Neuronal stem cell (in vitro differentiated cells): ENCODE results near the gene COPS7B.
A peak's percentile ranks its signal among the peaks of the same experiment; 100 is the strongest.

Experiments used
- DNase-seq: peaks from one replicate; pipeline ENCODE4 v3.0.0-alpha.2; 2013; ENCODE audit warnings: low spot score
- H2AFZ ChIP-seq: one replicate; pipeline ENCODE4 v1.6.1; 2013; ENCODE audit warnings: mild to moderate bottlenecking, low read length, inconsistent platforms
- H2AK5ac ChIP-seq: 2 replicates; pipeline ENCODE4 v1.6.1; 2013; ENCODE audit warnings: low read depth, mild to moderate bottlenecking, inconsistent platforms, low read length, moderate library complexity, mixed read lengths
- H2BK120ac ChIP-seq: 2 replicates; pipeline ENCODE4 v1.6.1; 2013; ENCODE audit warnings: low read depth, mild to moderate bottlenecking, inconsistent platforms, low read length, moderate library complexity, mixed read lengths
- H2BK12ac ChIP-seq: one replicate; pipeline ENCODE4 v1.6.1; 2013; ENCODE audit warnings: low read length, inconsistent platforms
- H2BK15ac ChIP-seq: 2 replicates; pipeline ENCODE4 v1.6.1; 2013; ENCODE audit warnings: mild to moderate bottlenecking, low read length, inconsistent platforms, mixed read lengths
- H2BK5ac ChIP-seq: one replicate; pipeline ENCODE4 v1.6.1; 2013; ENCODE audit warnings: inconsistent platforms, mild to moderate bottlenecking, low read length, moderate library complexity
- H3K14ac ChIP-seq: one replicate; pipeline ENCODE4 v1.6.1; 2013; ENCODE audit warnings: low read length, inconsistent platforms
- H3K18ac ChIP-seq: 2 replicates; pipeline ENCODE4 v1.6.1; 2013; ENCODE audit warnings: low read length, inconsistent platforms
- H3K23ac ChIP-seq: 2 replicates; pipeline ENCODE4 v1.6.1; 2013; ENCODE audit warnings: low read depth, mild to moderate bottlenecking, mixed read lengths, low read length, inconsistent platforms; ENCODE audit not compliant: poor library complexity
- H3K27ac ChIP-seq: replicated peaks from 3 replicates; pipeline ENCODE4 v1.5.1; 2013; ENCODE audit warnings: low read length, inconsistent platforms
- H3K27me3 ChIP-seq, 3 experiments: 2 replicates each; pipeline ENCODE4 v1.6.1; 2013; ENCODE audit warnings: low read length in 3 of 3, mild to moderate bottlenecking in 2 of 3, inconsistent platforms in 1 of 3, low read depth in 1 of 3, mixed read lengths in 1 of 3, moderate library complexity in 1 of 3; ENCODE audit not compliant: control insufficient read depth in 3 of 3, insufficient read depth in 3 of 3
- H3K36me3 ChIP-seq, 2 donors: replicated peaks in 1 of 2; 2 replicates each; pipeline ENCODE4 v1.6.1; 2013; ENCODE audit warnings: low read length in 2 of 2; ENCODE audit not compliant: control insufficient read depth in 2 of 2, insufficient read depth in 2 of 2
- H3K4ac ChIP-seq: 2 replicates; pipeline ENCODE4 v1.6.1; 2013; ENCODE audit warnings: inconsistent platforms, mild to moderate bottlenecking, low read length, moderate library complexity
- H3K4me1 ChIP-seq, 2 donors: 1 replicate in 1 of 2; 2 replicates in 1 of 2; pipeline ENCODE4 v1.6.1; 2013; ENCODE audit warnings: low read length in 2 of 2, low read depth in 1 of 2; ENCODE audit not compliant: control insufficient read depth in 2 of 2, insufficient read depth in 1 of 2
- H3K4me2 ChIP-seq: one replicate; pipeline ENCODE4 v1.6.1; 2013; ENCODE audit warnings: mild to moderate bottlenecking, low read length, inconsistent platforms; ENCODE audit not compliant: insufficient read depth, poor library complexity, severe bottlenecking
- H3K4me3 ChIP-seq, 2 donors: 2 replicates each; pipeline ENCODE4 v1.5.1; 2013; ENCODE audit warnings: low read length in 2 of 2, mild to moderate bottlenecking in 2 of 2, inconsistent platforms in 1 of 2, moderate library complexity in 1 of 2
- H3K79me1 ChIP-seq: one replicate; pipeline ENCODE4 v1.6.1; 2013; ENCODE audit warnings: low read depth, mild to moderate bottlenecking, inconsistent platforms, low read length, moderate library complexity
- H3K9ac ChIP-seq: one replicate; pipeline ENCODE4 v1.6.1; 2013; ENCODE audit warnings: mild to moderate bottlenecking, low read depth, low read length, inconsistent platforms; ENCODE audit not compliant: poor library complexity
- H3K9me3 ChIP-seq, 2 donors: replicated peaks in 1 of 2; 2 replicates each; pipeline versions ENCODE3 to v1.6.1; 2013; ENCODE audit warnings: low read length in 2 of 2, mild to moderate bottlenecking in 2 of 2, inconsistent platforms in 1 of 2, low read depth in 1 of 2, mixed read lengths in 1 of 2, moderate library complexity in 1 of 2; ENCODE audit not compliant: control insufficient read depth in 2 of 2, insufficient read depth in 1 of 2
- H4K8ac ChIP-seq: one replicate; pipeline ENCODE4 v1.6.1; 2013; ENCODE audit warnings: low read depth, mild to moderate bottlenecking, inconsistent platforms, low read length, moderate library complexity
- H4K91ac ChIP-seq: one replicate; pipeline ENCODE4 v1.6.1; 2013; ENCODE audit warnings: low read length, low read depth, mild to moderate bottlenecking, inconsistent platforms; ENCODE audit not compliant: poor library complexity
- WGBS, 2 donors: extraction: QIAGEN DNeasy Blood & Tissue Kit; methylation state at CpG; one replicate each; pipeline ENCODE4 v1.1.7; 2013; ENCODE audit warnings: missing lambda C conversion rate in 2 of 2, mixed read lengths in 1 of 2; ENCODE audit not compliant: insufficient read length in 2 of 2, insufficient replicate concordance in 1 of 2; ENCODE audit errors: extremely low coverage in 2 of 2; 5-methylcytosine and 5-hydroxymethylcytosine counted together

The COPS7B gene

GRCh38 chr2:231764760-231765159 lies 21.5 kb upstream of the COPS7B start:
- Histone ChIP-seq H3K14ac (no peak overlapping the region), H3K27me3 (no peaks in the 10 kb centered on the region), H3K18ac (no peak overlapping the region)

DNA sequence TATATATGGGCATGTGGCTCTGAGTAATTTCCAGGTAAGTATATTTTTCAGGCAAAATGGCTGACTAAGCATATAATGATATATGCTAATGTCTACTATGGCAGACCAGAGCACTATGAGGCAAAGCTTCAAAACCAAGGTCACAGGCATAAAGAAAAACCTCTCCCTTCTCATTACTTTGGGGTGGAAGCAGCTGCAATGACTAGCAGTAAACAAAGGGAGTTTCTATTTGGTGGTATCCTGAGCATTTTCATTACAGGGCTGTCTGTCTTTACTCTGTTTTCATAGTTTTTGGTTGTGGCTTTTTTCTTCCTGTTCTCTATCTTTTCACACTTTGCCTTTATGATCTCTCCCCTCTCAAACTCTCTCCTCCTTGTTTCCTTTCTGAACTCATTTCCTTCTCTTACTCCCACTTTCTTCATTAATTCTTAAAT lies 20.7 kb upstream of the COPS7B start:
- Histone ChIP-seq H4K8ac (no peak overlapping the region), H3K9me3 (no peaks in the 10 kb centered on the region), H2BK15ac (no peak overlapping the region), H3K27me3 (no peaks in the 10 kb centered on the region), H3K79me1 (no peaks in the 10 kb centered on the region), H2BK12ac (no peak overlapping the region), H3K4me2 (no peak overlapping the region), H3K4me1 (peaks cover 2 to 15% of the 10 kb centered on the region in 2 donors), H3K9ac (no peak overlapping the region), H2AK5ac (no peak overlapping the region), H2BK5ac (no peak overlapping the region), H3K4me3 (no peak overlapping the region), H3K18ac (no peak overlapping the region), H3K14ac (no peak overlapping the region), H2AFZ (no peak overlapping the region), H3K23ac (no peak overlapping the region), H3K4ac (no peak overlapping the region), H4K91ac (no peak overlapping the region), H3K36me3 (no peaks in the 10 kb centered on the region), H2BK120ac (no peak overlapping the region), H3K27ac (no peak overlapping the region)
- DNase-seq = no peak

More at GRCh38 chr2:231764760-231765159, 21.5 kb upstream of the COPS7B start:
- no peak for DNase-seq
- WGBS, 2 donors = no CpG with 5 or more reads among the region's 4 CpGs
- Histone ChIP-seq H2BK5ac (no peak overlapping the region), H2BK120ac (no peak overlapping the region), H2BK15ac (no peak overlapping the region), H3K23ac (no peak overlapping the region), H3K4me2 (no peak overlapping the region), H3K79me1 (no peaks in the 10 kb centered on the region), H3K9ac (no peak overlapping the region), H3K9me3 (no peaks in the 10 kb centered on the region), H4K91ac (no peak overlapping the region), H3K4ac (no peak overlapping the region), H2AK5ac (no peak overlapping the region), H3K36me3 (no peaks in the 10 kb centered on the region), H3K27ac (no peak overlapping the region), H2AFZ (no peak overlapping the region), H3K4me3 (no peak overlapping the region), H4K8ac (no peak overlapping the region), H3K4me1 (peaks cover 2 to 15% of the 10 kb centered on the region in 2 donors), H2BK12ac (no peak overlapping the region)

DNA sequence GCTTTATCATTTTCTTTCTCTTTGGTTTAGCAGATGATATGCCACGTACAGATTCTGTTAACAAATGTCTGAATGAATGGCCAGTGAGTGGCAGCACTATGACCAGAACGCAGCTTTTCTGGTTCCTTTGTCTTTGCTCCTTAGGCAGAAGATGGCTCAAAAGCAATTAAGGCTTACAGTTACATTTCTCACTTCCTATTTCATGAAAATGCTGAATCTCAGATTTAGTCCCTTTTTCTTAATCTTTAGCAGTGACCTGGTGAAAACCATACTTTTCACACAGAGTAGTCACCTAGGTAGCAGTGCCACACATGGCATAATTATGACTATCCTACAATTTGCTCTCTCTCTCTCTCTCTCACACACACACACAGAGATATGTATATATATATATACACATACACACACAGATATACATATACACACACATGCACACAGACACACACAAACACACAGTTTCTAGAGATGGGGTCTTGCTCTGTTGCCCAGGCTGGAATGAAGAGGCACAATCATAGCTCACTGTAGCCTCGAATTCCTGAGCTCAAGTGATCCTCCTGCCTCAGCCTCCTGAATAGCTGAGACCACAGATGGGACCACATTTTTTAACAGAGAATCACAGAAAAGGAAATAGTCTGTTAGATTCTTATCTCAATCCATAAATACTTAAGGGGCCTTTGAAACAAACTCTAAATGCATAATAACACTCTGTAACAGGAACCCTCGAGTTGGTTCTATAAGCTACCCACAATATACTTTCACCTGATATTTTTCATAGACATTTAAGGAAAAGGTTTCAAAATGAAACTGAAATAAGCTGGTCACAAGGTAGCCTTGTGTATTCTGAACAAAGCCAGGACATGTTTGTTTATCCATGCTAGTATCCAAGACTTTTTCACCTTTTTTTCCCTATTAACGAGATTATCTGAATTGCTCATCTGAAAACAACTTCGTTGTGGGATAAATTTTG lies 16.8 kb upstream of the COPS7B start:
- H3K4me1 ChIP-seq = peaks cover 2 to 15% of the 10 kb centered on the region in 2 donors
- no peak overlapping the region for H4K91ac ChIP-seq
- H3K4me3 ChIP-seq = no peak overlapping the region
- H3K9ac ChIP-seq = no peak overlapping the region
- H2AFZ ChIP-seq = no peak overlapping the region
- no peak overlapping the region for H2AK5ac ChIP-seq
- no peak overlapping the region for H3K4me2 ChIP-seq
- no peaks in the 10 kb centered on the region for H3K36me3 ChIP-seq
- no peaks in the 10 kb centered on the region for H3K79me1 ChIP-seq
- no peak overlapping the region for H2BK5ac ChIP-seq
- H3K27ac ChIP-seq = no peak overlapping the region
- H2BK12ac ChIP-seq = no peak overlapping the region
- H3K9me3 ChIP-seq = no peaks in the 10 kb centered on the region
- no peak for DNase-seq
- no peak overlapping the region for H3K14ac ChIP-seq
- no peak overlapping the region for H4K8ac ChIP-seq
- H2BK15ac ChIP-seq = no peak overlapping the region
- no peak overlapping the region for H3K4ac ChIP-seq
- H3K23ac ChIP-seq = no peak overlapping the region
- no peak overlapping the region for H2BK120ac ChIP-seq
- H3K18ac ChIP-seq = no peak overlapping the region
- no peaks in the 10 kb centered on the region for H3K27me3 ChIP-seq
- WGBS, 2 donors = no CpG with 5 or more reads among the region's 6 CpGs

DNA sequence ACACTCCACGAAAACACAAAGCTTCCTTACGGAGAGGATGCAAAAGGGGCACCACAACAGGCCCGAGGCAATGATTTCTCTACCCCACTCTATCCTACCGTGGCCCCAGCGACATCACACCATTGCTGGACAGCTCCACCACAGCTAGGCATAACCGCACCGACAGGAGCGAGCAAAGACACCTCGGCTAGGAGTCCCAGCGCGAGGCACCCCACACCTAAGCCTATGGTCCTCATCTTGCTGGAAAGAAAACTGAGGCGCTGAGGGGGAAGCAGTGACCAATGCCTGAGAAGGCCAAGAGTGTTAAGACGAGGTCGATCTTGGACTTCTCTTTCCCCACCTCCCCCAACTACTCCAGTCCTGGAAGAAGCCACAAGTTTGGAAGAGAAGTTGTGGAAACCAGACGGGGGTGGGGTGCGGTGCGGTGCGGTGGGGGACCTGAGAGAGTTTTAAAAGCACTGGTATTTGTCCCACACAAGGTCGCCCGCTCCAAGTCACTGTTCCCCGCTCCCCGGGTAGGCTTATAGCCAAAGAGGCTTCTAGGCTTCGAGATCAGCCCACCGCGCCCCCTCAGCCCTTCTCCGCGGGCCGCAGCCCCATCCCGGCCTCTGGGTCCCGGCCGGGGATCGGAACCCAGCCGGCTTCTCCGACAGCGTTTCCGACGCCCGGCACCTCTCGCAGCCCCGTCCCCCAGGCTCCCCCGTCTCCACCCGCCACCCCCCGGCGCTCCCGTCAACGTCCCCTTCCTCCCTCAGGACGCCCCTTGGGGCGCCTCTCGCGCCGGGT lies 5.9 kb upstream of the COPS7B start:
- no CpG with 5 or more reads among the region's 51 CpGs for WGBS, 2 donors
- DNase-seq = peak; percentile 15
- peaks cover 5 to 10% of the 10 kb centered on the region in 2 donors for H3K4me1 ChIP-seq

More for the DNA sequence above, 5.9 kb upstream of the COPS7B start:
- H2BK15ac ChIP-seq = no peak overlapping the region
- H4K91ac ChIP-seq = no peak overlapping the region
- no peak overlapping the region for H3K18ac ChIP-seq
- no peak overlapping the region for H3K4ac ChIP-seq
- no peak overlapping the region for H3K23ac ChIP-seq
- H3K9ac ChIP-seq = peak overlapping the region; percentile 79
- no peak overlapping the region for H2BK12ac ChIP-seq
- no peak overlapping the region for H2BK120ac ChIP-seq
- H2AFZ ChIP-seq = peak overlapping the region; percentile 99
- H3K14ac ChIP-seq = no peak overlapping the region
- no peaks in the 10 kb centered on the region for H3K9me3 ChIP-seq
- H4K8ac ChIP-seq = no peak overlapping the region
- H2AK5ac ChIP-seq = no peak overlapping the region
- peak overlapping the region; percentile 79 to 96 for H3K4me3 ChIP-seq
- H3K27me3 ChIP-seq = no peaks in the 10 kb centered on the region
- H2BK5ac ChIP-seq = no peak overlapping the region
- H3K79me1 ChIP-seq = no peaks in the 10 kb centered on the region
- H3K4me2 ChIP-seq = peak overlapping the region; percentile 77
- peaks cover 0 to 3% of the 10 kb centered on the region in 2 donors for H3K36me3 ChIP-seq
- no peak overlapping the region for H3K27ac ChIP-seq
